Keratinocyte (primary cell): ENCODE results near the gene GNPTG.

Experiments
- CTCF ChIP-seq, 3 experiments: IDR thresholded peaks in 1 of 3; conservative IDR thresholded peaks in 1 of 3; optimal IDR thresholded peaks in 1 of 3; 2 replicates in 2 of 3; 3 replicates in 1 of 3; pipeline versions ENCODE3 to v1.5.1; 2011; ENCODE audit warnings: low read length in 3 of 3, mild to moderate bottlenecking in 3 of 3, moderate library complexity in 2 of 3, control low read depth in 1 of 3, inconsistent platforms in 1 of 3; ENCODE audit not compliant: insufficient read depth in 2 of 3; ENCODE audit errors: extremely low read depth in 1 of 3
- EZH2 ChIP-seq: IDR thresholded peaks from one replicate; pipeline ENCODE4 v1.6.1; 2012; ENCODE audit warnings: inconsistent platforms, mild to moderate bottlenecking, low read length, moderate library complexity

GRCh38 chr16:1403036-1403435, 51.3 kb downstream of the GNPTG start:
- TF ChIP-seq EZH2: no peak
- TF ChIP-seq CTCF (optimal IDR thresholded peaks at IDR 0.05 in 1 of 3, IDR thresholded peaks at IDR 0.05 in 1 of 3, conservative IDR thresholded peaks at IDR 0.05 in 1 of 3; ENCODE audit: extremely low read depth in 1 of 3, insufficient read depth in 2 of 3, low read length in 3 of 3): no peak
